GM18907 (cell line): ENCODE results near the gene PRKCE.
"Not testable (repeated sequence)": the region's sequence is repeated elsewhere in the genome, so short reads cannot be mapped to it uniquely, and the experiment has no call there.

ENCODE experiments used
- ATAC-seq: cut with Tn5 transposase; IDR thresholded peaks from one replicate; pipeline ENCODE4 v1.9.1; 2021; ENCODE audit warnings: mild to moderate bottlenecking, moderate library complexity; ENCODE audit not compliant: unreplicated experiment

PRKCE gene

GRCh38 chr2:45882707-45883602 lies 231.5 kb downstream of the PRKCE start:
- no peak for ATAC-seq

- no peak for ATAC-seq
These were observed 232.1 kb downstream of the PRKCE start for GRCh38 chr2:45883603-45884000.

- no peak for ATAC-seq
These were observed 232.7 kb downstream of the PRKCE start for GRCh38 chr2:45884126-45884525.

- ATAC-seq: no peak
These were observed 233.7 kb downstream of the PRKCE start for GRCh38 chr2:45885171-45885621.

- no peak for ATAC-seq
These were observed 234.7 kb downstream of the PRKCE start for GRCh38 chr2:45886171-45886663.

- no peak for ATAC-seq
These were observed 236.7 kb downstream of the PRKCE start for GRCh38 chr2:45888167-45888566.

GRCh38 chr2:45888641-45889040 lies 237.2 kb downstream of the PRKCE start:
- no peak for ATAC-seq

- peak; percentile 81 for ATAC-seq
These were observed 237.6 kb downstream of the PRKCE start for GRCh38 chr2:45889053-45889452.

- ATAC-seq: peak; percentile 50
These were observed 238.3 kb downstream of the PRKCE start for GRCh38 chr2:45889620-45890370.

GRCh38 chr2:45890371-45890646 lies 238.8 kb downstream of the PRKCE start:
- not testable (repeated sequence) for ATAC-seq

GRCh38 chr2:45890819-45891218 lies 239.3 kb downstream of the PRKCE start:
- peak; percentile 31 for ATAC-seq

GRCh38 chr2:45891719-45892424 lies 240.4 kb downstream of the PRKCE start:
- ATAC-seq: no peak

- ATAC-seq: no peak
These were observed 240.9 kb downstream of the PRKCE start for GRCh38 chr2:45892425-45892745.

- no peak for ATAC-seq
These were observed 241.3 kb downstream of the PRKCE start for GRCh38 chr2:45892757-45893156.

- no peak for ATAC-seq
These were observed 242.7 kb downstream of the PRKCE start for GRCh38 chr2:45894211-45894610.

- no peak for ATAC-seq
These were observed 243.9 kb downstream of the PRKCE start for GRCh38 chr2:45895241-45895861.

- ATAC-seq: no peak
These were observed 244.8 kb downstream of the PRKCE start for GRCh38 chr2:45896311-45896710.

- ATAC-seq: no peak
These were observed 246.4 kb downstream of the PRKCE start for GRCh38 chr2:45897842-45898241.

GRCh38 chr2:45898819-45899218 lies 247.3 kb downstream of the PRKCE start:
- ATAC-seq: no peak

GRCh38 chr2:45899926-45900325 lies 248.5 kb downstream of the PRKCE start:
- no peak for ATAC-seq

- ATAC-seq: no peak
These were observed 250.1 kb downstream of the PRKCE start for GRCh38 chr2:45901468-45902032.
